Smooth muscle cell (in vitro differentiated cells): ENCODE data around the gene PFDN6. TPM values are rescaled to one million over a fixed set of nuclear protein-coding genes. Genes with fewer than 3 reads are reported as not detected.

Experiments
- DNase-seq: peaks from one replicate; lab custom pipeline; 2025; ENCODE audit not compliant: unreplicated experiment; lab: John Stamatoyannopoulos, UW
- H2AFZ ChIP-seq: fragments of 200-600 bp; sonication (generic); 2 replicates; pipeline ENCODE4 v1.6.0; 2016; ENCODE audit warnings: antibody characterized with exemption, low read depth, mild to moderate bottlenecking
- H3F3A ChIP-seq: fragments of 200-600 bp; sonication (generic); 2 replicates; pipeline ENCODE4 v1.6.0; 2017; ENCODE audit warnings: antibody characterized with exemption, low read depth
- H3K27ac ChIP-seq: fragments of 200-600 bp; sonication (generic); 2 replicates; pipeline ENCODE4 v1.5.1; 2016; ENCODE audit warnings: low read depth, mild to moderate bottlenecking
- H3K27me3 ChIP-seq: fragments of 200-600 bp; sonication (generic); 2 replicates; pipeline ENCODE4 v1.6.1; 2016; ENCODE audit warnings: low read depth, mild to moderate bottlenecking
- H3K36me3 ChIP-seq: fragments of 200-600 bp; sonication (generic); 2 replicates; pipeline ENCODE4 v1.5.1; 2016; ENCODE audit warnings: low read depth
- H3K4me1 ChIP-seq: fragments of 200-600 bp; sonication (generic); 2 replicates; pipeline ENCODE4 v1.5.1; 2016; ENCODE audit warnings: low read depth
- H3K4me2 ChIP-seq: fragments of 200-600 bp; sonication (generic); 2 replicates; pipeline ENCODE4 v1.6.0; 2016; ENCODE audit warnings: mild to moderate bottlenecking
- H3K4me3 ChIP-seq: fragments of 200-600 bp; sonication (generic); 2 replicates; pipeline ENCODE4 v1.5.1; 2016; ENCODE audit warnings: mild to moderate bottlenecking
- H3K79me2 ChIP-seq: fragments of 200-600 bp; sonication (generic); 2 replicates; pipeline ENCODE4 v1.6.0; 2016; ENCODE audit warnings: low read depth, mild to moderate bottlenecking
- H3K9ac ChIP-seq: fragments of 200-600 bp; sonication (generic); 2 replicates; pipeline ENCODE4 v1.6.0; 2016; ENCODE audit warnings: low read depth
- H3K9me3 ChIP-seq: fragments of 200-600 bp; sonication (generic); replicated peaks from 2 replicates; pipeline ENCODE4 v1.5.1; 2016; ENCODE audit warnings: low read depth
- H4K20me1 ChIP-seq: fragments of 200-600 bp; sonication (generic); 2 replicates; pipeline ENCODE4 v1.6.0; 2016; ENCODE audit warnings: low read depth
- WGBS: methylation state at CpG from one replicate; pipeline ENCODE4 v1.1.7; 2016; ENCODE audit warnings: low lambda C conversion rate; 5-methylcytosine and 5-hydroxymethylcytosine counted together
- polyA plus RNA-seq: library from polyadenylated mRNA; unstranded; fragments of >200 nt; fragmentation: Nextera tagmentation; extraction: Ambion mirVana; gene quantifications from 2 replicates; pipeline ENCODE4 v1.2.1, GENCODE V29; 2016
- total RNA-seq: library from RNA; depleted of rRNA; stranded (reverse); fragments of >200 nt; gene quantifications from 2 replicates; pipeline ENCODE4 v1.2.3, GENCODE V29; 2014
- TF ChIP-seq, protein P1 (sequence below): fragments of 200-600 bp; sonication (generic); IDR thresholded peaks from 2 replicates; pipeline ENCODE4 v1.5.1; 2017; ENCODE audit warnings: borderline replicate concordance, mild to moderate bottlenecking, antibody characterized with exemption; ENCODE audit not compliant: insufficient read depth, poor library complexity, severe bottlenecking

PFDN6 gene
- total and polyA plus RNA-seq, 2 experiments from 2014 or later, result 23.1 to 33.8 TPM

DNA sequence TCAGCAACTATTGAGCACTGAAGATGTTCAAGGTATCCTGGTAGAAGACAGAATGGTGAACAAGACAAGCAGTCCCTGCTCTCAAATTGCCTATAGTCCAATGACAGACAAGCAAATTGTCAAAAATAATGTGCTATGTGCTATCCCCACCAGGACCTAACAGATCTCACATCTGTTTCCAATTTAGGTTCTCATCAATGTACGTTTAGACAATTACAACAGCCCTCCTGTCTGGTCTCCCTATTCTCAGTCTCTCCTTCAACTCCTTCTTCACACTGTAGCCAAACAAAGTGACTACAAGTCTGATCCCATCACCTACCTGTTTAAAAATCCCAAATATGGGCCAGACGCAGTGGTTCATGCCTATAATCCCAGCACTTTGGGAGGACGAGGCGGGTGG lies 17.0 kb downstream of the PFDN6 start:
- Histone ChIP-seq H3K4me1 (no peaks in the 10 kb centered on the region), H3K27ac (no peak overlapping the region), H3F3A (no peaks in the 10 kb centered on the region), H3K27me3 (no peaks in the 10 kb centered on the region), H3K4me2 (no peak overlapping the region), H3K9me3 (no peaks in the 10 kb centered on the region), H2AFZ (no peak overlapping the region), H3K79me2 (peaks cover 76% of the 10 kb centered on the region), H3K9ac (no peak overlapping the region), H3K36me3 (no peaks in the 10 kb centered on the region), H3K4me3 (no peak overlapping the region), H4K20me1 (peaks cover 67% of the 10 kb centered on the region)
- DNase-seq, result no peak
- TF ChIP-seq, protein P1, sequence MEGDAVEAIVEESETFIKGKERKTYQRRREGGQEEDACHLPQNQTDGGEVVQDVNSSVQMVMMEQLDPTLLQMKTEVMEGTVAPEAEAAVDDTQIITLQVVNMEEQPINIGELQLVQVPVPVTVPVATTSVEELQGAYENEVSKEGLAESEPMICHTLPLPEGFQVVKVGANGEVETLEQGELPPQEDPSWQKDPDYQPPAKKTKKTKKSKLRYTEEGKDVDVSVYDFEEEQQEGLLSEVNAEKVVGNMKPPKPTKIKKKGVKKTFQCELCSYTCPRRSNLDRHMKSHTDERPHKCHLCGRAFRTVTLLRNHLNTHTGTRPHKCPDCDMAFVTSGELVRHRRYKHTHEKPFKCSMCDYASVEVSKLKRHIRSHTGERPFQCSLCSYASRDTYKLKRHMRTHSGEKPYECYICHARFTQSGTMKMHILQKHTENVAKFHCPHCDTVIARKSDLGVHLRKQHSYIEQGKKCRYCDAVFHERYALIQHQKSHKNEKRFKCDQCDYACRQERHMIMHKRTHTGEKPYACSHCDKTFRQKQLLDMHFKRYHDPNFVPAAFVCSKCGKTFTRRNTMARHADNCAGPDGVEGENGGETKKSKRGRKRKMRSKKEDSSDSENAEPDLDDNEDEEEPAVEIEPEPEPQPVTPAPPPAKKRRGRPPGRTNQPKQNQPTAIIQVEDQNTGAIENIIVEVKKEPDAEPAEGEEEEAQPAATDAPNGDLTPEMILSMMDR, result no peak
- 84% methylated on average over 4 of the region's 4 CpGs for WGBS

GRCh38 chr6:33312361-33313104 lies 23.1 kb downstream of the PFDN6 start:
- peak overlapping the region; percentile 98 for H3K4me2 ChIP-seq
- no peak overlapping the region for H2AFZ ChIP-seq
- 6% methylated on average over 29 of the region's 29 CpGs for WGBS
- no peaks in the 10 kb centered on the region for H3K27me3 ChIP-seq
- TF ChIP-seq, protein P1, result no peak
- H3K4me3 ChIP-seq, result peak overlapping the region; percentile 71
- H3F3A ChIP-seq, result peaks cover 7% of the 10 kb centered on the region
- no peaks in the 10 kb centered on the region for H3K36me3 ChIP-seq
- H3K9ac ChIP-seq, result peak overlapping the region; percentile 88
- peaks cover 13% of the 10 kb centered on the region for H3K4me1 ChIP-seq
- no peaks in the 10 kb centered on the region for H3K9me3 ChIP-seq
- H3K79me2 ChIP-seq, result peaks cover 50% of the 10 kb centered on the region
- peaks cover 54% of the 10 kb centered on the region for H4K20me1 ChIP-seq
- DNase-seq, result no peak
- H3K27ac ChIP-seq, result peak overlapping the region; percentile 96

GRCh38 chr6:33313105-33313708 lies 23.8 kb downstream of the PFDN6 start:
- no peaks in the 10 kb centered on the region for H3K27me3 ChIP-seq
- H3K4me2 ChIP-seq, result peak overlapping the region; percentile 98
- H3K4me3 ChIP-seq, result peak overlapping the region; percentile 71
- peaks cover 46% of the 10 kb centered on the region for H3K79me2 ChIP-seq
- H2AFZ ChIP-seq, result peak overlapping the region; percentile 1
- peaks cover 52% of the 10 kb centered on the region for H4K20me1 ChIP-seq
- TF ChIP-seq, protein P1, result no peak
- H3F3A ChIP-seq, result peaks cover 9% of the 10 kb centered on the region
- peaks cover 13% of the 10 kb centered on the region for H3K4me1 ChIP-seq
- H3K27ac ChIP-seq, result peak overlapping the region; percentile 96
- no peaks in the 10 kb centered on the region for H3K36me3 ChIP-seq
- peak overlapping the region; percentile 88 for H3K9ac ChIP-seq
- WGBS, result 2% methylated on average over 32 of the region's 33 CpGs
- no peaks in the 10 kb centered on the region for H3K9me3 ChIP-seq
- DNase-seq, result no peak
